ENCODE data around the gene SPDYE4. TPM values are rescaled to one million over a fixed set of nuclear protein-coding genes. Genes with fewer than 3 reads are reported as not detected.

SPDYE4 gene
- total RNA-seq, 2 donors from 2014 or later = 0.91 TPM; not detected in 1

DNA sequence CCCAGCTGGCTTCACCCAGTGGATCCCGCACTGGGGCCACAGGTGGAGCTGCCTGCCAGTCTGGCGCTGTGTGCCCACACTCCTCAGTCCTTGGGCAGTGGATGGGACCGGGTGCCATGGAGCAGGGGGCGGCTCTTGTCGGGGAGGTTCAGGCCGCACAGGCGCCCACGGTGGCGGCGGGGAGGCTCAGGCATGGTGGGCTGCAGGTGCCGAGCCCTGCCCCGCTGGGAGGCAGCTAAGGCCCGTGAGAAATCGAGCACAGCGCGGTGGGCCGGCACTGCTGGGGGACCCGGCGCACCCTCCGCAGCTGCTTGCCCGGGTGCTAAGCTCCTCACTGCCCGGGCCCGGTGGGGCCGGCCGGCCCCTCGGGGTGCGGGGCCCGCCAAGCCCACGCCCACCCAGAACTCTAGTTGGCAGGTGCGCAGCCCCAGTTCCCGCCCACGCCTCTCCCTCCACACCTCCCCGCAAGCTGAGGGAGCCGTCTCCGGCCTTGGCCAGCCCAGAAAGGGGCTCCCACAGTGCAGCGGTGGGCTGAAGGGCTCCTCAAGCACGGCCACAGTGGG lies 40.3 kb downstream of the SPDYE4 start:
- H3K4me3 ChIP-seq = no peak overlapping the region
- TF ChIP-seq POLR2AphosphoS5 (IDR thresholded peaks at IDR 0.05) = no peak
- no peak for TF ChIP-seq POLR2A (IDR thresholded peaks at IDR 0.05)
- H3K27me3 ChIP-seq (replicated peaks; ENCODE audit: insufficient read depth) = no peaks in the 10 kb centered on the region
- no peak for DNase-seq (ENCODE audit: low spot score)
- H3K27ac ChIP-seq = no peak overlapping the region
- intact Hi-C loops (cut with DNase I) = no loop called here
- H3K36me3 ChIP-seq = no peaks in the 10 kb centered on the region
- H3K9me3 ChIP-seq = no peaks in the 10 kb centered on the region
- 94% methylated on average over 15 of the region's 37 CpGs for WGBS
- no peaks in the 10 kb centered on the region for H3K4me1 ChIP-seq (replicated peaks)

- H3K36me3 ChIP-seq = no peaks in the 10 kb centered on the region
- no peaks in the 10 kb centered on the region for H3K4me1 ChIP-seq (replicated peaks)
- no peak for DNase-seq (ENCODE audit: low spot score)
- intact Hi-C loops (cut with DNase I) = no loop called here
- no peak overlapping the region for H3K4me3 ChIP-seq
- no peak for TF ChIP-seq POLR2A (IDR thresholded peaks at IDR 0.05)
- TF ChIP-seq POLR2AphosphoS5 (IDR thresholded peaks at IDR 0.05) = no peak
- TF ChIP-seq CTCF (IDR thresholded peaks at IDR 0.05) = no peak
- no peak overlapping the region for H3K27ac ChIP-seq
- no peaks in the 10 kb centered on the region for H3K9me3 ChIP-seq
- H3K27me3 ChIP-seq (replicated peaks; ENCODE audit: insufficient read depth) = no peaks in the 10 kb centered on the region
- 87% methylated on average over 5 of the region's 5 CpGs for WGBS
Measured at GRCh38 chr17:8713878-8714277, 44.5 kb downstream of the SPDYE4 start.

DNA sequence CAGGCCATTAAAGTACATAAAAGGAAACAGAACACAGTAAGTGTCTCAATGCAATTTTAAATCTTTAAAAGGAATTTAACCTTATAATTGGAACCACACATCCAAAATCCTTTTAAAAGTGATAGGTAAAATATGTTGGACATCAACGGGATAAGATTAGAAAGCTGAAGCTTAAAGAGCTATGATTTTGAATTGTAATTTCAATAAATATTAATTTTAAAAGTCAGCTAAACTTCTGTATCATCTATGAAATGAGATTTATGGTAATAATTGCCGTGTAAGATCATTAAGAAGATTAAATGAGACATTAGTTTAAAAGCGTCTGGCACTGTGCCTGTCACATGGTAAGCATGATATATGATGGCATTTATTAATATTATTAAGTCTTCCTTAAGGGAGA lies 45.0 kb downstream of the SPDYE4 start:
- WGBS = 49% methylated on average over 3 of the region's 3 CpGs

GRCh38 chr17:8712698-8713097 lies 45.6 kb downstream of the SPDYE4 start:
- Histone ChIP-seq H3K4me3 (no peak overlapping the region), H3K4me1 (replicated peaks) (no peaks in the 10 kb centered on the region), H3K9me3 (no peaks in the 10 kb centered on the region), H3K36me3 (no peaks in the 10 kb centered on the region), H3K27ac (no peak overlapping the region), H3K27me3 (replicated peaks; ENCODE audit: insufficient read depth) (no peaks in the 10 kb centered on the region)
- intact Hi-C loops (cut with DNase I) = no loop called here
- no peak for DNase-seq (ENCODE audit: low spot score)
- TF ChIP-seq POLR2A (IDR thresholded peaks at IDR 0.05) = no peak
- no peak for TF ChIP-seq CTCF (IDR thresholded peaks at IDR 0.05)
- TF ChIP-seq POLR2AphosphoS5 (IDR thresholded peaks at IDR 0.05) = no peak

More for the DNA sequence above, 45.0 kb downstream of the SPDYE4 start:
- intact Hi-C loops (cut with DNase I) = no loop called here
- H3K4me3 ChIP-seq = no peak overlapping the region
- no peak for DNase-seq (ENCODE audit: low spot score)
- H3K27me3 ChIP-seq (replicated peaks; ENCODE audit: insufficient read depth) = no peaks in the 10 kb centered on the region
- no peak overlapping the region for H3K27ac ChIP-seq
- H3K36me3 ChIP-seq = no peaks in the 10 kb centered on the region
- TF ChIP-seq POLR2AphosphoS5 (IDR thresholded peaks at IDR 0.05) (no peak), CTCF (IDR thresholded peaks at IDR 0.05) (no peak), POLR2A (IDR thresholded peaks at IDR 0.05) (no peak)
- H3K9me3 ChIP-seq = no peaks in the 10 kb centered on the region
- H3K4me1 ChIP-seq (replicated peaks) = no peaks in the 10 kb centered on the region

DNA sequence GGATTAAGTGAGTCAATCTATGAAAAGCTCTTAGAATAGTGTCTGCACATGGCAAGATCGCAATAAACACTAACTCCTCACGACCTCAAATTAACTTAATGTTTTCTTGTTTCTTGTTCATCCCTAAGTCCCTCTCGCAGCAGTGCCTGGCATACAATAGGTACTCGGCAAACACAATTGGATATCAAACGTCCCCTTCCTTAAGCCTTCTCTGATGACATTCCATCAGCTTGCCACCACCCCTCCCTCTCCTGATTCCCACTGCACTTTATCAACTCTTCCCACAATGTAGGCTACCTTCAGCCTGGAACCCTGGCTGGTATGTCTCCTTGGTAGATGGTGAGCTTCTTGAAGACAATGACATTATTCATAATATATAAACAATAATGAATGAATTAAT lies 47.1 kb downstream of the SPDYE4 start:
- no peaks in the 10 kb centered on the region for H3K4me1 ChIP-seq (replicated peaks)
- DNase-seq (ENCODE audit: low spot score) = no peak
- no peak for TF ChIP-seq POLR2AphosphoS5 (IDR thresholded peaks at IDR 0.05)
- no peak for TF ChIP-seq POLR2A (IDR thresholded peaks at IDR 0.05)
- 77% methylated on average over 5 of the region's 5 CpGs for WGBS
- no peaks in the 10 kb centered on the region for H3K27me3 ChIP-seq (replicated peaks; ENCODE audit: insufficient read depth)
- H3K4me3 ChIP-seq = no peak overlapping the region
- H3K27ac ChIP-seq = no peak overlapping the region
- H3K9me3 ChIP-seq = no peaks in the 10 kb centered on the region
- no peaks in the 10 kb centered on the region for H3K36me3 ChIP-seq
- intact Hi-C loops (cut with DNase I) = no loop called here

DNA sequence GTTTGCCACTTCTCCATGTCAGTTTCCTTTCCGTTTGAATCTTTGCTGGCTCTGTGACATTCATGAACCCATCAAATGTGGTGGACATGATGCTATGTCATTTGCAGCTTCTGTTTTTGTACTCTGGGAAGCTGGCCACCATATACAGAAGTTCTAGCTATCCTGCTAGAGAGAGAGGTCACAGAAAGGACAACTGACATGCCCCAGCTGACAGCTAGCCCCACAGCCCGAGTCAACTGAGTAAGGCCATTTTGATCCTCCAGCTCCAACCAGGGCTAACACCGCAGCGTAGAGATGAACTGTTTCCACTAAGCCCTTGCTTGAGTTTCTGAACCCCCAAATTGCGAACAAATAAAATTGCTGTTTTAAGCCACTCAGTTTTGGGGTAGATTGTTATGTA lies 47.5 kb downstream of the SPDYE4 start:
- 82% methylated on average over 5 of the region's 5 CpGs for WGBS
- H3K4me3 ChIP-seq = no peak overlapping the region
- no peak for DNase-seq (ENCODE audit: low spot score)

More for the DNA sequence above, 47.5 kb downstream of the SPDYE4 start:
- intact Hi-C loops (cut with DNase I) = no loop called here
- no peak for TF ChIP-seq POLR2A (IDR thresholded peaks at IDR 0.05)
- no peak for TF ChIP-seq POLR2AphosphoS5 (IDR thresholded peaks at IDR 0.05)
- TF ChIP-seq CTCF (IDR thresholded peaks at IDR 0.05) = no peak
- Histone ChIP-seq H3K36me3 (no peaks in the 10 kb centered on the region), H3K27me3 (replicated peaks; ENCODE audit: insufficient read depth) (no peaks in the 10 kb centered on the region), H3K9me3 (no peaks in the 10 kb centered on the region), H3K27ac (no peak overlapping the region), H3K4me1 (replicated peaks) (no peaks in the 10 kb centered on the region)

Data from prostate gland (tissue), 2 donors.